ENCODE data around the gene LRP3.

Gene LRP3

GRCh38 chr19:33245948-33246708 is 52.0 kb downstream of the LRP3 start:
- DNase-seq (ENCODE audit: low read depth) = no peak
- H3K4me3 ChIP-seq (ENCODE audit: low read length) = no peak overlapping the region
- peak; percentile 55 for TF ChIP-seq CTCF (IDR thresholded peaks at IDR 0.05; ENCODE audit: insufficient read depth, low read depth, low read length, missing control alignments)

- H3K4me3 ChIP-seq (ENCODE audit: low read length) = no peak overlapping the region
- peak; percentile 15 for DNase-seq (ENCODE audit: low read depth)
- TF ChIP-seq CTCF (IDR thresholded peaks at IDR 0.05; ENCODE audit: insufficient read depth, low read depth, low read length, missing control alignments) = no peak
These were observed 52.7 kb downstream of the LRP3 start for GRCh38 chr19:33246709-33247440.

- H3K4me3 ChIP-seq (ENCODE audit: low read length) = no peak overlapping the region
- no peak for TF ChIP-seq CTCF (IDR thresholded peaks at IDR 0.05; ENCODE audit: insufficient read depth, low read depth, low read length, missing control alignments)
- no peak for DNase-seq (ENCODE audit: low read depth)
These were observed 53.3 kb downstream of the LRP3 start for GRCh38 chr19:33247441-33247819.

GRCh38 chr19:33248104-33248503 is 54.0 kb downstream of the LRP3 start:
- DNase-seq (ENCODE audit: low read depth) = no peak
- TF ChIP-seq CTCF (IDR thresholded peaks at IDR 0.05; ENCODE audit: insufficient read depth, low read depth, low read length, missing control alignments) = no peak
- H3K4me3 ChIP-seq (ENCODE audit: low read length) = no peak overlapping the region

GRCh38 chr19:33248553-33248953 is 54.4 kb downstream of the LRP3 start:
- no peak for DNase-seq (ENCODE audit: low read depth)
- H3K4me3 ChIP-seq (ENCODE audit: low read length) = no peak overlapping the region
- TF ChIP-seq CTCF (IDR thresholded peaks at IDR 0.05; ENCODE audit: insufficient read depth, low read depth, low read length, missing control alignments) = no peak

- no peak for DNase-seq (ENCODE audit: low read depth)
- H3K4me3 ChIP-seq (ENCODE audit: low read length) = no peak overlapping the region
These were observed 55.0 kb downstream of the LRP3 start for GRCh38 chr19:33248954-33249613.

More at GRCh38 chr19:33248954-33249613, 55.0 kb downstream of the LRP3 start:
- no peak for TF ChIP-seq CTCF (IDR thresholded peaks at IDR 0.05; ENCODE audit: insufficient read depth, low read depth, low read length, missing control alignments)
